CD4-positive, alpha-beta T cell treated with Interleukin-4 for 4 hours (primary cell): ENCODE results near the gene PRKCG.
"Not testable (repeated sequence)": the region's sequence is repeated elsewhere in the genome, so short reads cannot be mapped to it uniquely, and the experiment has no call there.

Source experiments
- DNase-seq: peaks from one replicate; pipeline ENCODE4 v3.0.0-alpha.2; 2020

PRKCG gene

DNA sequence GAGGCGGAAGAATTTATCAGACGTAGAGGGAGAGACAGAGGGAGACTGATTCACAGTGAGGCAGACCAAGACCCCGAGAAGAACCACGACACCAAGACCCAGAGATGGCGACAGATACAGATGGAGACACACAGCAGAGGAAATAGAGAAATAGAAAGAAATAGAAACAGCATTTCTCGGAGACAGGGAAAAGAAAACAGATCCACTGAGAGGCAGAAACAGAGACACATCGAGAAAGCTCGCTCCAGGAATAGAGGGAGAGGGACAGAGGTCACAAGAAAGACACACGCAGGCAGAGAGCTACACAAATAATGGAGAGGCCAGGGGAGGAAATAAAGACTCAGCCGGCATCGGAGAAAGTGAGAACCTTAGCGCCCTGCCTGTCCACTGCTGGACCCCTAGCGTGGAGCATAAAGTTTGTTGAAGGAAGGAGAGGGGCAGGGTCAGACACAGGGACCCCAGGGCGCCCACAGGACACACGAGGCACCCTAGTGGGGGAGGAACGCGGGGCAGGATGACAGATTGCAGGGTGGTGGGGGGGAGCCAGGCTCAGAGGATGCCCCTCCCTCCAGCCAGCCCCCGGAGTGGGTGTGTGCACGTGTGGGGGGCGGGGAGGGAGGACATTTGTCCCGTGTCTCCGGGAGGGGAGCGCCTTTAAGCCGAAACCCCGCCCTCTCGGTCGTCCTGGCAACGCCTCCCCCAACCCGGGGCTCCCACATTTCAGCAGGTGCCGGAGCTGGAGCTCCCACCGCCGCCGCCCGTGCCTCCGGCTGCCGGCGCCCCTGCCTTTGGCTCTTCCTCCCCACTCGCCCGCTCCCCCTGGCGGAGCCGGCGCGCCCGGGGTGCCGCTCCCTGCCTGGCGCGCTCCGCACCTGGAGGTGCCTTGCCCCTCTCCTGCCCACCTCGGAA, at the start of gene PRKCG:
Gene PRKCG, plus strand, starts transcription at position 716 of the 909 bp plus-strand sequence. CDS start 298 bp downstream, outside the sequence.
- DNase-seq: peak; percentile 51

DNA sequence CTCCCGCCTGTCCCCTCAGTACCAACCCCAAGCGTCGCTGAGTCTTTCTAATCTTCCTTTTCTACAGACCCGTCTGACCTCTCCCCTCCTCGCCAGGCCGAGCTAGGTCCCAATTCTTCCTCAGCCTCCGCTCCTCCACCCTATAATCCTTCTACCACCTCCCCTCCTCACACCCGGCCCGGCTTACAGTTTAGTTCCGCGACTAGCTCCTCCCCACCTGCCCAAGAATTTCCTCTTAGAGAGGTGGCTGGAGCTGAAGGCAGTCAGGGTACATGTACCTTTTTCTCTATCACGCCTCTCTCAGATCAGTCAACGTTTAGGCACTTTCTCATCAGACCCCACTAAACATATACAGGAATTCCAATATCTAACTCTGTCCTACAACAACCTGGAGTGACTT, 49.1 kb upstream of the PRKCG start:
- DNase-seq: not testable (repeated sequence)

DNA sequence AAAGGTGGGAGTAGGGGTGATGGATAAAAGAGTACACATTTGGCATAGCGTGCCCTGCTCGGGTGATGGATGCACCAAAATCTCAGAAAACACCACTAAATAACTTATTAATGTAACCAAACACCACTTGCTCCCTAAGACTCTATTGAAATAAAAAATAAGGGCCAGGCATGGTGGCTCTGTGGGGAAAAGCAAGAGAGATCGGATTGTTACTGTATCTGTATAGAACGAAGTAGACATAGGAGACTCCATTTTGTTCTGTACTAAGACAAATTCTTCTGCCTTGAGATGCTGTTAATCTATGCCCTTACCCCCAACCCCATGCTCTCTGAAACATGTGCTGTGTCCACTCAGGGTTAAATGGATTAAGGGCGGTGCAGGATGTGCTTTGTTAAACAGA, 43.6 kb upstream of the PRKCG start:
- DNase-seq: not testable (repeated sequence)

DNA sequence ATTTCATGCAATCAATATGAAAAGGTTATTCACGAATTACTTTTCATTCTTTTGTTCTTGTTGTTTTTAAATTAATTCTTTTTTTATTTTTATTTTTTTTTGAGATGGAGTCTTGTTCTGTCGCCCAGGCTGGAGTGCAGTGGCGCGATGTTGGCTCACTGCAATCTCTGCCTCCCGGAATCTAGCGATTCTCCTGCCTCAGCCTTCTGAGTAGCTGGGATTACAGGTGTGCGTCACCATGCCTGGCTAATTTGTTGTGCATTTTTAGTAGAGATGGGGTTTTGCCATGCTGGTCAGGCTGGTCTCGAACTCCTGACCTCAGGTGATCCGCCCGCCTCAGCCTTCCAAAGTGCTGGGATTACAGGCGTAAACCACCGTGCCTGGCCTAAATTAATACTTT, 41.8 kb upstream of the PRKCG start:
- not testable (repeated sequence) for DNase-seq

DNA sequence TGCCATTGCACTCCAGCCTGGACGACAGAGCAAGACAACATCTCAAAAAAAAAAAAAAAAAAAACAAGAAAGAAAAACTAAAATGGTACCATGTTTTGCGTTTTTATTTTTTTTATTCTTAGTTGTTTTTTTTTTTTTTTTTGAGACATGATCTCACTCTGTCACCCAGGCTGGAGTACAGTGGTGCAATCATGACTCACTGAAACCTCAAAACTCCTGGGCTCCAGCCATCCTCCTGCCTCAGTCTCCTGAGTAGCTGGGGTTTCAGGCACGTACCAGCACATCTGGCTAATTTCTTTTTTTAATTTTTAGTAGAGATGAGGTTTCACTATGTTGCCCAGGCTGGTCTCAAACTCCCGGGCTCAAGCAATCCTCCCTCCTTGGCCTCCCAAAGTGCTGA, 41.1 kb upstream of the PRKCG start:
- DNase-seq: not testable (repeated sequence)

DNA sequence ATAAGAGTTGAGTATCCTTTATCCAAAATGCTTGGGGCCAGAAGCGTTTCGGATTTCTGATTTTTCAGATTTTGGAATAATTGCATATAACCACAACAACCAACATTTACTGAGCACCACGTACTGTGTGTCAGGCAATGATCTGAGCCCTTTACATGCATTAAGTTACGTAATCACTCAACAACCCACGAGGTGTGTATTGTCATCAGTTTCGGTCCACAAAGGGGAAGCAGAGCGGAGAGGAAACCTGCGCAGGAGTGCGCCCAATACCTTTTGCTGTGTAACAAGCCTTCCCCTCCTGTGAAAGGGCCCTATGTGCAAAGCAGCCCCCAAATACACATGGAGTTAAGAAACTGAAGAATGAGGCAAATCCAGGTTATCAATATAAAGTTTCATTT, 37.1 kb upstream of the PRKCG start:
- DNase-seq: no peak

DNA sequence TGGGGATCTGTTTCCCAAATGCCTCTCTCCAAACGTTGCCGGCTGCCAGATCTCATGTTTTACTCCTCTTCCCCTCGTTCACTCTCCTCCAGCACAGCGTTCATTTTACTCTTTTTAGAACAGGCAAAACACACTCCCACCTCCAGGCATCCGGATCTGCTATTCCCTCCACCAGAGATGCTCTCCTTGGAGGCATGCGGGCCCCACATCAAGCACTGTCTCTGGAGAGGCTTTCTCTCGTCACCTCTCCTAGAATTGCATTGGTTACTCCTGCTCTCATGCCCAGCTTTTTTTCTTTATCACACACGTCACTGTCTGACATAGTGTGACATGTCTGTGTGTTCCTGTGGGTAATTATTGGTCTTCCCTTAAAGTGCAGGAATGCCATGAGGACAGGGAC, 34.4 kb upstream of the PRKCG start:
- no peak for DNase-seq

DNA sequence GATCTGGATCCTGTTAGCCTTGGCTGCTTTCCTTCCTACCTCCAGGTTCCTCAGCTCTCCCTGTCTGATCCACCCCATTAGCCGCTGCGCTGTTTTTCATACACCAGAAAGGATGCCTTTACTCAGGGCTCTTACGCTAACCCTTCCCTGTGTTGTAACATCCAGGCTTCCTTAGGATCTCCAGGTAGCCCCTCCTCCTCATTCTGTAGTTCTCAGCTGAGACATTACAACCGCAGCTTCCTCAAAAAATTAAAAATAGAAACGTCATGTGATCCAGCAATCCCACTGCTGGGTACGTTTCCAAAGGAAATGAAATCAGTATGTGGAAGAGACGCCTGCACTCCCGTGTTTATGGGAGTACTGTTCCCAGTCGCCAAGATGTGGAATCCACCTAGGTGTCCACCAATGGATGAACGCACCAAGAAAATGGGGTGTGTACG, 32.7 kb upstream of the PRKCG start:
- no peak for DNase-seq

DNA sequence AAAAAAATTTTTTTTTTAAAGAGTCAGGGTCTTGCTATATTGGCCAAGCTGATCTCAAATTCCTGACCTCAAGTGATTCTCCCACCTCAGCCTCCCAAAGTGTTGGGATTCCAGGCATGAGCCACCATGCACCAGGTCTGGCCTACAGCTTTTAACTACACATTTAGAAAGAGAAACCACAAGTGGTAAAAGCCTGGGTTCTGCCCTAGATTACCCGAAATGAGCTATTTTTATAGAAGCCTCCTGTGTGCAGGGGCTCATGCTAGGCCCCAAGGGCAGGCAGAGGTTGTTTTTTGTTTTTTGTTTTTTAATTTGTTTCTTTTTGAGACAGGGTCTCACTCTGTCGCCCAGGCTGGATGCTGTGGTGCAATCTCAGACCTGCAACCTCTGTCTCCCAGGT, 28.3 kb upstream of the PRKCG start:
- no peak for DNase-seq

DNA sequence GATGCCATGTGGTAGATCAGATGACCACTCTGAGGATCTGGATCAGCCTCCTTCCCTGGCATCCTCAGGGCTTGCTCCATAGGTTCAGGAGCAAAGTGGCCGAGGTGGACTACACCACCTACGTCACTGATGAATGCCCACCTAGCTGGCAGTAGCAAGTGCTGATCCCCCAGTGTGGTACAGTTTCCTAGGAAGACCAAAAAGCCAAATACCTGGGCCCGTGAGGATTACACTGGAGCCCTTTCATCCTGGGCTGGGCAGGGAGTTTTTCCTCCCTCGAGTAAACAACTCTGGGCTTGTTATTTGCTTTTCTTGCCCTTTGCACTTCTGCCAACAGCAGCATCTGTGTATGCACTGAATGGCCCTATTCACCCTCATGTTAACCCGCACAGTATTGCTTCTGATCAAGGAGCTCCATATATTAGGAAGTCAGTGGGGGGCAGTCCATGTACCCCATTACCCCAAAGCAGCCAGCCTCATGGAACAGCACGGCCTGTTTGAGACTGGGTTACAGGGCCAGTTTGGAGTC, 17.6 kb upstream of the PRKCG start:
- DNase-seq: no peak

DNA sequence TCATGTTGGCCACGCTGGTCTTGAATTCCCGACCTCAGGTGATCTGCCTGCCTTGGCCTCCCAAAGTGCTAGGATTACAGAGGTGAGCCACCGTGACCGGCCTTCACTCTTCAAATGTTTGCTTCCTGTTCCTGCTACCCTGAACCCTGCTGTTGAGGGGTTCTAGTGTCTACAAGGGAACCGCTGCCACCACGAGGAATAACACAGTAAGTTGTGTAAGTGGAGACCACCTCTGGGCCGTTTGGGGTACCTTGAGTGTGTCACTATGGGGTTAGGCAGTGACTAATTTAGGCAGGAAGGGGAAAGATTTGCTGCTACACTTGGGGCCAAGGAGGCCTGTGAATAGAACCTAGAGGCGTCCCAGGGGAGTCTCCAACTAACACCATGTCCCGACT, 16.5 kb upstream of the PRKCG start:
- DNase-seq: peak; percentile 51

DNA sequence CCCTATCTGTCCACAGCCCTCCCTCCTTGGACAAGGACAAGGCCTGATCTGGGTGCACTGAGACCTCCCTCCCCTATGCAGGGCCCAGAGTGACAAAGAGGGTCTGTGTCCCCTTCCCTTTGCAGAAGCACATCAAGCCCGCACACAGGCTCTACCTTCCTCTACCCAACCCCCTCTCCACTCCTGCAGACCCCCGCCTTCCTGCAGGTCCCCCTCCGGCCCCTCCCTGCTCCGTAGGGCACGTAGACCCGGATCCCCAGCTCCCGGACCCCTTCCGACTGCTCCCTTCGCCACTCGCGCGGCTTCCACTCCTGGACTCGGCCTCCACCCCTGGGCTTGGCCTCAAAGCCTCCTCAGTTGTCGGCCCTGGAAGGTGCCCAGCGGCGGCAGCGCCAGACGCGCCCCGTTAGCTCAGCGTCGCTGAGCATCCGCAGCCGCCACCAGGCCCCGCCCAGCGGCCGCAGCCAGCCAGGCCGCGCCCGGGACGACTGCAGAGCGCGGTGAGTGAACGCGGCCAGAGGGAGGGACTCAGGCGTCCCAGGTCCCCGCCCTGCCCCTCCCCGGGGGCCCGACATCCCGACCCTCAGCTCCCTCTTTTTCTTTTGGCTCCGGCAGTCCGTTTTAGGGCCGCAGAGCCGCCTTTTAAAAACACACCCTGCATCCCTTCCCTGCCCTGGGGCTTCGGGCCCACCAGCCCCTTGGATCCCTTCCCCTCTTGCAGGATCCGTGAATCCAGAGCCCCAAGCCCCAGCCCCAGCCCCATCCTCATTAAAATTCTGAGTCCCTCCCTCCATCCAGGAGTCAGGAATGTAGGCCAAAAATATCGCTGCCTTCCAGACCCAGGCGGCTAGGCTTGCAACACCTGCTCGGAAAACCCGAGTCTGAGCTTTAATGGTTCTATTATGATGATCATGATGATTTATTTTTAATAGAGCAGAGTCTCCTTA, 15.8 kb upstream of the PRKCG start:
- peak; percentile 82 for DNase-seq

DNA sequence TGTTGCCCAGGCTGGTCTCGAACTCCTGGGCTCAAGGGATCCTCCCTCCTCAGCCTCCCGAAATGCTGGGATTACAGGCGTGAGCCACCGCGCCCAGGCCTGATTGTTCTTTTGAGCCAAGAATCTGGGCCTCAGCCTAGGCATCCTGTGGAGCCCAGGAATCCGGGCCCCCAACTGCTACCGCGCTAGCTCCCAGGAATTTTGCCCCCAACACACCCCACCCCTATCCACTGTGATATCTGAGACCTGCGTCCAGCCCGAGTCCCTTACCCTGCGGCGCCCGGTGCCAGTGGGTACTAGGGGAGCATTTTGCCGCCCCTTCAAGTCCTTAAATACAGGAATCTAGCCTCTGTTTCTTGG, 15.2 kb upstream of the PRKCG start:
- no peak for DNase-seq

DNA sequence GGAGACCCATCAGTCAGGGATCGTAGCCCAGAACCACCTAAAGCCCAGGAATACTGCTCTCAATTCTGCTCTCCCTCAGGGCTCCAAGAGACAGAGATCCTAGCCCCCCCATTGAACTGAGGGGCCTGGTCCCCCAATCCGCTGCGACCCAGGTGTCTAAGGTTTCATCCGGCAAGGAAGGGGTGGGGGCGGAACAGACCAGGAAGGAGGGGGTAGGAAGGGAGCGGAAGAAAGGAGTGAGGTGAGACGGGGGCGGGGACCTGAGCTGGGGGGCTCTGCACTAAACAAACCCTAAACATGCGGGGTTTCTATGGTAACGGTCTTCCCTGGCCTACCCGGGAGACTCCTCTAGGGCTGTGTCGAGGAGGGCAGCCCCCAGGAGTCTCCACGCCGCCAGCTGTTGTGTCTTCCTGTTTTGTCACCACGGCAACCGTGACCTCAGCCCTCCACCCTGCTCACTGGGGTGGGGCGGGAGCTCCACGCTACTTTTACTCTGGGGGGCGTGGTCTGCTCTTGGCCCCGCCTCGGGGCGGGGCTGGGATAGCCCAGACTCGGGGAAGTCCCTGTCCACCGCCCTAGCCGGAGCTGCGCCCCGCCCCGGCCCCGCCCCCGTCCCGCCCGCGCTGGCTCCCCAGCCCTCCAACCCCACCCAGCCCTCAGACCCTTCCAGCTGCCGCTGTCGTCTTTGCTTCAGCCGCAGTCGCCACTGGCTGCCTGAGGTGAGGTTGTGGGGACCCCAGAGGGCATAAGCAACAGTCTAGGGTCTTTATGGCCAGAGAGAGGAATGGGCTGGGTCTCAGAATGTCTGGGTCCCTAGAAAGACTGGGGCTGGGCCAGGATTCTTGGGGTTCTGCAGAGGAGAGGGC, 14.5 kb upstream of the PRKCG start, which contains the start of gene MYADM:
Gene MYADM, plus strand, starts transcription at position 659 of the 866 bp plus-strand sequence. CDS start 5,647 bp downstream, outside the sequence.
- peak; percentile 100 for DNase-seq

DNA sequence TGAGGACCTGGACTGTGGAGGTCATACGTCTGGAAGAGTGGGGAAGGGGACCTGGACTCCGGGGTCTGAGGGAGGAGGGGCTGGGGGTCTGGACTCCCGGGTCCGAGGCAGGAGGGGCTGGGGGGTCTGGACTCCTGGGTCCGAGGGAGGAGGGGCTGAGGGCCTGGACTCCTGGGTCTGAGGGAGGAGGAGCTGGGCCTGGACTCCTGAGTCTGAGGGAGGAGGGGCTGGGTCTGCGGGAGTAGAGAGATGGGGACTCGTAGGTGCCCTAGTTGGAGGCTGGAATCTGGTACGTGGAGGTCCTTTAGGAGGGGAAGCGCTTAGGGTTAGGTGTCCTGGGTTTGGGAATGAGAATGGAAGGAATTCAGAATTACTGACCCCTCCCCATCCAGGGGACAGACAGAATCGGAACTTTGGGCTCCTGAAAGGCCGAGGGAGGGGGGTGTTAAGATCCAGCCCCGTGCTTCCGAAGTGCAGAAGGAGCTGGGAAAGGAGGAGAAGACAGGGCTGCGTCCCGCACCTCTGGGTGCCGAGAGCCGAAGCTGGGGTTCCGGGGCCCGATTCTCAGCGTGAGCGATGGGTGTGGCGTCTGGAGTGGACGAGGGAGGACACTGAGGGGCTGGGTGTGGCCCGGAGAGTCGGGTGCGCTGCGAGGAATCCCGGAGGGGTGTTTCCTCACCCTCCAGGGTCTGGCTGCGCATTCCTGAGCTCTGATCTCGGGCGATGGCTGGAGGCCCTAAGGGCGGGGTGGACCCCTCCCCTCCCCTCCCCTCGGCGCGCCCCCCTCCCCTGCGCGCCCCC, 13.7 kb upstream of the PRKCG start:
- peak; percentile 48 for DNase-seq

DNA sequence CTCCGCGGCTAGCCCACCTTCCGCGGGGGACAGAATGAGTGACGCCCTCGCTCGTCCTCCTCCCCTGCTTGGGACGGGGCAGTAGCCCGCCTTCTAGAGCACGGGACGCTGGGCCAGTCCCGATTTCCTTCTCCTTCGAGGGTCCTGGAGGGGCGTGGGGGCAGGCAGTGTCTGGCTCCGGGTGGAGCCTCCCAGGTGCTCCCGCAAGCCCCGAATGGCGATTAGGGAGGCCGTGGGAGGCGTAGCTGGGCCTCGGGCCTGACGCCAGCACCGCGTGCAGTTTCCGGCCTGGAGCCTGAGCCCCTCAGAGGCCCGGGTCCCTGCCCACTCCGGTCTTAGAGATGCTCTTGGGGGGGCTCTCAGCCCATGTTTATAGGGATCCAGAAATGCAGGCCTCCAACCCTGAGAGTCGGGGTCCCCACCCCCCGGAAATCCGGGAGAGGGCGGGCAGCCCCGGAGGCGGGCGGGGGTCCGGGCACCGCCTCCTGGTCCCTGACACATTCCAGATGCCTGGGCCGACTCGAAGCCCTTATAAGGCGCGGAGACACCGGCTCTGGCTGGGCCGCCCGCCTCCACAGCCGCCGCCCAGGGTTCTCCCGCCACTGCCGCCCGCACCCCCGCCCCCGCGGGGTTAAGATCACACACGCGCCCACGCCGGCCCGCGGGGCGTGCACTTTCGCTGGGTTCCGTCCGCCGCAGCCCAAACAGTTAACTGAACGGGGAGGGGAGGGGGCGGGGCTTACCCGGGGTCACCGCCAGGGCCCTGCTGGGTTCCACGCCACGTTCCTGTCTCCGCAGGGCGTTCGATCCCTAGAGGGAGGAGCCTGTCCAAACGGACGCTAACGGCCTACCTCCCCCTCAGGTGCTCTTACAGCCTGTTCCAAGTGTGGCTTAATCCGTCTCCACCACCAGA, 12.8 kb upstream of the PRKCG start:
- DNase-seq: peak; percentile 94

DNA sequence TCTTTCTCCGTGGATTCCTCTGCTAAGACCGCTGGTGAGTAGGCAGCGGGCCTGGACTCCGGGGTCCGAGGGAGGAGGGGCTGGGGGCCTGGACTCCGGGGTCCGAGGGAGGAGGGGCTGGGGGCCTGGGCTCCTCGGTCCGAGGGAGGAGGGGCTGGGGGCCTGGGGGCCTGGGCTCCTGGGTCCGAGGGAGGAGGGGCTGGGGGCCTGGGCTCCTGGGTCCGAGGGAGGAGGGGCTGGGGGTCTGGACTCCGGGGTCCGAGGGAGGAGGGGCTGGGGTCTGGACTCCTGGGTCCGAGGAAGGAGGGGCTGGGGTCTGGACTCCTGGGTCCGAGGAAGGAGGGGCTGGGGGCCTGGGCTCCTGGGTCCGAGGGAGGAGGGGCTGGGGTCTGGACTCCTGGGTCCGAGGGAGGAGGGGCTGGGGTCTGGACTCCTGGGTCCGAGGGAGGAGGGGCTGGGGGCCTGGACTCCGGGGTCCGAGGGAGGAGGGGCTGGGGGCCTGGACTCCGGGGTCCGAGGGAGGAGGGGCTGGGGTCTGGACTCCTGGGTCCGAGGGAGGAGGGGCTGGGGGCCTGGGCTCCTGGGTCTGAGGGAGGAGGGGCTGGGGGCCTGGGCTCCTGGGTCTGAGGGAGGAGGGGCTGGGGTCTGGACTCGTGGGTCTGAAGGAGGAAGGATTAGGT, 12.1 kb upstream of the PRKCG start:
- DNase-seq: not testable (repeated sequence)

DNA sequence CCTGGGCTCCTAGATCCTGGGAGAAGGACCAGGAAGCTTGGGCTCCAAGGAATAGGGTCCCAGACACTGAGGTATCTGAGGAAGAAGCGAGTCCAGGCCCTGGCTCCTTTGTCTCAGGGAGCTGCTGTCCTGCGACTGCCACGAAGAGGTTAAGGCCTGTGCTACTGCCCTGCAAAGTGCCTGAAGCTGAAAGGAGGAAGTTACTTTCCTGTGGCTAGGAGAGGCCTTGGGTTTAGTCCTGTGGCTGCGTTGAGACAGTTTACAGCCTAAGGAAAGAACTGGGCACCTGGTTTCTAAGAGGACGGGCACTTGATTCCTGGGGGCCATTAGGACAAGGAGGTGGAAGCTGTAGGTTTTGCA, 11.5 kb upstream of the PRKCG start:
- DNase-seq: no peak

DNA sequence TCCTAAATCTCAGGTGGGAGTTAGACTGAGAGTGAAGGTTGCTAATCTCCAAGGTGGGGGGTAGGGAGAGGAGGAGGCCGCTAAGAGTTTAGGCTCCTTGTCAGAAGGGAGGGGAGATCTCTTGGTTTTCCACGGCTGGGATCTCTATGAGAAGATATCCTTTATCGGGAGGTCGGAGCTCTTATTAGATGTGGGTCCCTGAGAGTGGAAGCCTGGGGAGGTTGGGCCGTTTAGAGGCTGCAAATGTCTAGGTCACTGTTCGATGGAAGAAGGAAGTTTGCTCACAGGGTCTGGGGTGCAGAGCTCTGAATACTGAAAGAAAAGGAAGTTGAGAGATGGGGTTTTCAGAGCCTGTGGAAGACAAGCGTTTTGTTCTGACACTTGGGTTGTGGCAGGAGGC, 10.5 kb upstream of the PRKCG start:
- DNase-seq: no peak

DNA sequence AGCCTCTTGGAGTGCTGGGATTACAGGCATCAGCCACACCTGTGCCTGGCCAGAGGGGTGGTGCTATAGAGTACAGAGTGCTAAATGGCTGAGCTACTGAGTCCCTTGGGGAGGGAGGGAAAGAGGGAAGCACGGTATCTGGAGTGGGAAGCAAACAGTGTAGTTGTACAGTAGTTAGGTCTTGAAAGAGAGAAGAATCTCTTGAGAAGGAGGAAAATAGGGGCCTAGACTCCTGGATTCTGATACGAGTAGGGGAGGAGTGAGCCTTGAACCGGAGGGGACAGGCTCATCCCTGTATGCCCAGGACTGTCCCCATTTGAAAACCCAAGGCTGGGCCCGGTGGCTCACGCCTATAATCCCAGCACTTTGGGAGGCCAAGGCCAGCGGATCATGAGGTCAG, 9.2 kb upstream of the PRKCG start:
- no peak for DNase-seq
